Caco-2 (cell line): ENCODE results near the gene KRTAP10-2. TPM values are rescaled to one million over a fixed set of nuclear protein-coding genes. Genes with fewer than 3 reads are reported as not detected.

Experiments used
- BruUV-seq: library from RNA; stranded (reverse); fragments of 400-500 nt; replicated peaks from 2 replicates; lab custom pipeline; 2021; lab: Mats Ljungman, UMichigan
- CTCF ChIA-PET: fragments of 300-600 bp; sonication (Branson Sonifier 250); formaldehyde crosslinking; loops from one replicate; lab custom pipeline; 2022; ENCODE audit warnings: antibody characterized with exemption; lab: Charles Lee
- POLR2A ChIA-PET: fragments of 300-600 bp; sonication (Branson Sonifier 250); formaldehyde crosslinking; loops from one replicate; lab custom pipeline; 2022; ENCODE audit warnings: antibody characterized with exemption; lab: Charles Lee
- DNase-seq, 2 experiments: peaks; one replicate each; pipeline versions ENCODE4 v3.0.0 to v3.0.0-alpha.2; 2020 to 2022
- H3K27me3 ChIP-seq: replicated peaks from 2 replicates; pipeline ENCODE4 v1.6.0; 2011; ENCODE audit warnings: low read length; ENCODE audit not compliant: control insufficient read depth, insufficient read depth
- H3K36me3 ChIP-seq: 2 replicates; pipeline ENCODE4 v1.5.1; 2011; ENCODE audit warnings: low read length; ENCODE audit not compliant: control insufficient read depth, insufficient read depth
- H3K4me1 ChIP-seq: fragments of 250-450 bp; sonication (Bioruptor Pico); 2 replicates; pipeline ENCODE4 v1.5.1; 2020; ENCODE audit warnings: mild to moderate bottlenecking
- H3K4me3 ChIP-seq: 2 replicates; pipeline ENCODE4 v1.5.1; 2011; ENCODE audit warnings: low read depth, mild to moderate bottlenecking, control low read depth, low read length
- H3K9me3 ChIP-seq: fragments of 250-450 bp; sonication (Bioruptor Pico); 2 replicates; pipeline ENCODE4 v1.5.1; 2020; ENCODE audit warnings: mild to moderate bottlenecking, moderate library complexity
- H3K27ac Mint-ChIP-seq: one replicate; pipeline ENCODE4 v1.8.0; 2022; ENCODE audit warnings: mixed read lengths; ENCODE audit not compliant: unreplicated experiment
- H3K27me3 Mint-ChIP-seq: one replicate; pipeline ENCODE4 v1.8.0; 2022; ENCODE audit warnings: mixed read lengths; ENCODE audit not compliant: insufficient read depth, unreplicated experiment
- H3K36me3 Mint-ChIP-seq: one replicate; pipeline ENCODE4 v1.8.0; 2022; ENCODE audit warnings: mild to moderate bottlenecking, mixed read lengths; ENCODE audit not compliant: insufficient read depth, unreplicated experiment
- H3K4me1 Mint-ChIP-seq: one replicate; pipeline ENCODE4 v1.8.0; 2022; ENCODE audit warnings: low read depth, mixed read lengths; ENCODE audit not compliant: unreplicated experiment
- H3K4me3 Mint-ChIP-seq: one replicate; pipeline ENCODE4 v1.8.0; 2022; ENCODE audit warnings: mild to moderate bottlenecking, moderate library complexity, mixed read lengths; ENCODE audit not compliant: unreplicated experiment
- H3K9me3 Mint-ChIP-seq: one replicate; pipeline ENCODE4 v1.8.0; 2022; ENCODE audit warnings: mixed read lengths; ENCODE audit not compliant: unreplicated experiment
- intact Hi-C: fragments of 100-400 bp; cut with micrococcal nuclease; formaldehyde crosslinking; loops from one replicate; pipeline ENCODE4 v1.10.0; 2022; ENCODE audit not compliant: unreplicated experiment
- total RNA-seq: library from RNA; stranded (reverse); gene quantifications from 2 replicates; pipeline ENCODE4 v1.2.3, GENCODE V29; 2022
- TF ChIP-seq, protein P1 (sequence below), 2 experiments: fragments of 200-600 bp in 1 of 2; IDR thresholded peaks; 1 replicate in 1 of 2; 2 replicates in 1 of 2; pipeline versions ENCODE4 v1.5.1 to v1.8.0; 2011 to 2022; ENCODE audit warnings: antibody characterized with exemption in 1 of 2, control low read depth in 1 of 2, inconsistent platforms in 1 of 2, low read depth in 1 of 2, low read length in 1 of 2, mild to moderate bottlenecking in 1 of 2, moderate library complexity in 1 of 2; ENCODE audit not compliant: insufficient read depth in 1 of 2, severe bottlenecking in 1 of 2, unreplicated experiment in 1 of 2

KRTAP10-2 gene
- total RNA-seq, 1 experiment from 2014 or later: not detected

DNA sequence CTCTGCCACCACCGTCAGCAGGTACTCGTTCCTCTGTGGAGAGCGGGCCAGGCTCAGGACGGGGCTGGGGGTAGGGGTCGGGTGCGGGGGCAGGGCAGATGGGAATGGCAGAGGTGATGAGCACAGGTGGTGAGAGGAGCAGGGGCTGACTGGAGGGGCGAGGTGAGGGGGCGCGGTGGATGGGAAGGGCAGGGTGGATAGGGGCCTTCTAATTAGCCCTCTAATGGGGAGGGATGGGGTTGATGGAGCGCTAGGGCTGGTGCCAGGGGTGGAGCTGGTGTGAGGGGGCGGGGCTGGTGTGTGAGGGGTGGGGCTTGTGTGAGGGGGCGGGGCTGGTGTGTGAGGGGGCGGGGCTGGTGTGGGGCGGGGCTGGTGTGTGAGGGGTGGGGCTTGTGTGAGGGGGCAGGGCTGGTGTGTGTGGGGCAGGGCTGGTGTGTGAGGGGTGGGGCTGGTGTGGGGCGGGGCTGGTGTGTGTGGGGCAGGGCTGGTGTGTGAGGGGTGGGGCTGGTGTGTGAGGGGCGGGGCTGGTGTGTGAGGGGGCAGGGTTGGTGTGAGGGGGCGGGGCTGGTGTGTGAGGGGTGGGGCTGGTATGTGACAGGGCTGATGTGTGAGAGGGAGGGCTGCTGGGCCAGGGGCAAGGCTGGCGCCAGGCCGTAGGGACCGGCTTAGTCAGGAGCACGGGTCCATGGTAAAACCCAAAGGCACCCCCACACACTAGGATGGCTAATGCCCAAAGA lies 17.2 kb downstream of the KRTAP10-2 start:
- Histone ChIP-seq H3K36me3 (no peaks in the 10 kb centered on the region), H3K9me3 (no peaks in the 10 kb centered on the region), H3K4me3 (no peak overlapping the region), H3K27me3 (no peaks in the 10 kb centered on the region), H3K4me1 (no peaks in the 10 kb centered on the region)
- Mint-ChIP-seq H3K4me3 (no peak overlapping the region), H3K9me3 (no peaks in the 10 kb centered on the region), H3K4me1 (no peaks in the 10 kb centered on the region), H3K27me3 (peaks cover 12% of the 10 kb centered on the region), H3K27ac (no peak overlapping the region), H3K36me3 (no peaks in the 10 kb centered on the region)
- ChIA-PET CTCF (no interaction called here), POLR2A (no interaction called here)
- intact Hi-C loops: no loop called here
- BruUV-seq: no TSS peak
- no peak for DNase-seq
- TF ChIP-seq, protein P1, sequence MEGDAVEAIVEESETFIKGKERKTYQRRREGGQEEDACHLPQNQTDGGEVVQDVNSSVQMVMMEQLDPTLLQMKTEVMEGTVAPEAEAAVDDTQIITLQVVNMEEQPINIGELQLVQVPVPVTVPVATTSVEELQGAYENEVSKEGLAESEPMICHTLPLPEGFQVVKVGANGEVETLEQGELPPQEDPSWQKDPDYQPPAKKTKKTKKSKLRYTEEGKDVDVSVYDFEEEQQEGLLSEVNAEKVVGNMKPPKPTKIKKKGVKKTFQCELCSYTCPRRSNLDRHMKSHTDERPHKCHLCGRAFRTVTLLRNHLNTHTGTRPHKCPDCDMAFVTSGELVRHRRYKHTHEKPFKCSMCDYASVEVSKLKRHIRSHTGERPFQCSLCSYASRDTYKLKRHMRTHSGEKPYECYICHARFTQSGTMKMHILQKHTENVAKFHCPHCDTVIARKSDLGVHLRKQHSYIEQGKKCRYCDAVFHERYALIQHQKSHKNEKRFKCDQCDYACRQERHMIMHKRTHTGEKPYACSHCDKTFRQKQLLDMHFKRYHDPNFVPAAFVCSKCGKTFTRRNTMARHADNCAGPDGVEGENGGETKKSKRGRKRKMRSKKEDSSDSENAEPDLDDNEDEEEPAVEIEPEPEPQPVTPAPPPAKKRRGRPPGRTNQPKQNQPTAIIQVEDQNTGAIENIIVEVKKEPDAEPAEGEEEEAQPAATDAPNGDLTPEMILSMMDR (IDR thresholded peaks at IDR 0.05; ENCODE audit: insufficient read depth in 1 of 2, low read depth in 1 of 2, low read length in 1 of 2, severe bottlenecking in 1 of 2, unreplicated experiment in 1 of 2): no peak

DNA sequence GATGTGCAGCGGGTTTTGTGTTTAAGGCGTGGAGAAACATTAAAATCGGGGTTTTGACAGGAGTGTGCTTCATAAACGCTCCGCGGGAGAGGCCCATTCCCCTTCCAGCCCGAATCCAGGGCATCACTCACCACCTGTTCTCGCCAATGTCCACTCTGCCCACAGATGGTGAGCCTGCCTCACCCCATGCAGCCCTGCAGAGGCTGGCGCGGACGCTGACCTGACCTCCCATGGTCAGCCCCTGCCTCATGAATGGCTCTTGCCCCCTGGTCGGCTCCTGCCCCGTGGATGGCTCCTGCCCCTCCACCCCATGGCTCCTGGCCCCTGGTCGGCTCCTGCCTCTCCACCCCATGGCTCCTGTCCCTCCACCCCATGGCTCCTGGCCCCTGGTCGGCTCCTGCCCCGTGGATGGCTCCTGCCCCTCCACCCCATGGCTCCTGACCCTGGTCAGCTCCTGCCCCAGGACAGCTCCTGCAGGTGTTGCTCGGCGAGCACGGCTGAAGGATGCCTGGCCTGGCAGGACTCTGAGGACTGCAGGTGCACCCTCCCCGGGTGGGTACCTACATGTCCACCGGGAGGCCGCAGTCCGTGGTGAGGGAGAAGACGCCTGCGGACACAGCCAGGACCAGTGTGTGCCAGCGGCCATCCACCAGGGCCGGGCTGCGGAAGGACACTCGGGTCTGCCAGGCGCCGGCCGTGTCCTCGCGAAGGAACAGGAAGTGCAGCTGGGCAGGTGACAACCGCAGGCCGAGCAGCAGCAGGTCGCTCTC lies 18.0 kb downstream of the KRTAP10-2 start:
- H3K9me3 Mint-ChIP-seq: no peaks in the 10 kb centered on the region
- H3K36me3 Mint-ChIP-seq: no peaks in the 10 kb centered on the region
- no peaks in the 10 kb centered on the region for H3K4me1 Mint-ChIP-seq
- POLR2A ChIA-PET: no interaction called here
- peak in 1 of 2 experiments; percentile 28 for DNase-seq
- intact Hi-C loops: no loop called here
- H3K4me3 ChIP-seq: no peak overlapping the region
- TF ChIP-seq, protein P1 (IDR thresholded peaks at IDR 0.05; ENCODE audit: insufficient read depth in 1 of 2, low read depth in 1 of 2, low read length in 1 of 2, severe bottlenecking in 1 of 2, unreplicated experiment in 1 of 2): no peak
- peaks cover 9% of the 10 kb centered on the region for H3K27me3 Mint-ChIP-seq
- H3K4me3 Mint-ChIP-seq: no peak overlapping the region
- H3K36me3 ChIP-seq: no peaks in the 10 kb centered on the region
- no peak overlapping the region for H3K27ac Mint-ChIP-seq
- no TSS peak for BruUV-seq
- H3K4me1 ChIP-seq: no peaks in the 10 kb centered on the region
- no peaks in the 10 kb centered on the region for H3K27me3 ChIP-seq
- H3K9me3 ChIP-seq: no peaks in the 10 kb centered on the region
- CTCF ChIA-PET: no interaction called here

DNA sequence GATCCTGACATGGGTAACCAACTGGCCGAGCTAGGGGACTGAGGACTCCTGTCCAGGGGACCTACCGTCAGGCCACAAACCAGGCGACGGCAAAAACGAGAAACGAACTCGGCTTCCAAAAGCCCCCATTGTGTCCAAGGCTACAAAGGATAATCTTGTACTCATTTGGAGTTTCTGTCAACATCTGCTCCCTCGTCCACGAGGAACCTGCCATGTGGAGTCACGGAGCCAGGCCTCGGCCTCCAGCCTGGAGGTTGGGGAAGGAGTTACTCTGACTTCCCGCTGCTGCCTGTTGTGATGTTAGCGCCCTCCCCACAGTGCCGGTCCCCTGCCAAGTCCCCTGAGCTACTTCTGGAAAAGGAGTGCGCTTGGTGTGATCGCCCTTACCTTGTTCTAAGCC lies 18.6 kb downstream of the KRTAP10-2 start:
- no TSS peak for BruUV-seq
- ChIA-PET POLR2A (no interaction called here), CTCF (no interaction called here)
- Histone ChIP-seq H3K9me3 (no peaks in the 10 kb centered on the region), H3K4me1 (no peaks in the 10 kb centered on the region), H3K27me3 (no peaks in the 10 kb centered on the region), H3K36me3 (no peaks in the 10 kb centered on the region), H3K4me3 (no peak overlapping the region)
- DNase-seq: no peak
- H3K36me3 Mint-ChIP-seq: no peaks in the 10 kb centered on the region
- intact Hi-C loops: no loop called here
- H3K9me3 Mint-ChIP-seq: no peaks in the 10 kb centered on the region
- H3K4me1 Mint-ChIP-seq: no peaks in the 10 kb centered on the region
- TF ChIP-seq, protein P1 (IDR thresholded peaks at IDR 0.05; ENCODE audit: insufficient read depth in 1 of 2, low read depth in 1 of 2, low read length in 1 of 2, severe bottlenecking in 1 of 2, unreplicated experiment in 1 of 2): no peak
- no peak overlapping the region for H3K4me3 Mint-ChIP-seq
- H3K27me3 Mint-ChIP-seq: peaks cover 9% of the 10 kb centered on the region
- H3K27ac Mint-ChIP-seq: no peak overlapping the region
